Iris pigment epithelial cell (primary cell): ENCODE measurements around the gene ADAMTS15.

Experiments
- DNase-seq: peaks from one replicate; pipeline ENCODE4 v3.0.0-alpha.2; 2011; ENCODE audit warnings: low read depth

Gene ADAMTS15

DNA sequence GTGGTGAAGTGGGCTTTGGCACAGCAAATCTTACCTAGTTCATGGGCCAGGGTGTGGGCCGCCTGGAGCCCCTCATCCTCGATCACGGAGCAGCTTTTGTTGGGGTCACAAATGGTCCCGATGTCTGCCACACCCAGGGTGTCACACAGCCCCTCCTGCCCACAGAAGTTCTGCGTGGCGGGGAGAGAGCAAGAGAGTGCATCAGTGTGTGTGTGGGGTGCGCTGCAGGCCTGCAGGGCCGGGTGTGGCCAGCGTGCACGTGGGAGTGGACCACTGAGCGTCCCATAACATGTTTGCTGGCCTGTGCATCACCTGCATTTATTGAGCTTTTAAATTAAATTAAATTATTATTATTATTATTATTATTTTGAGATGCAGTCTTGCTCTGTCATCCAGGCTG is 31.5 kb upstream of the ADAMTS15 start:
- no peak for DNase-seq

GRCh38 chr11:130418210-130418609 is 30.2 kb upstream of the ADAMTS15 start:
- DNase-seq, result no peak

DNA sequence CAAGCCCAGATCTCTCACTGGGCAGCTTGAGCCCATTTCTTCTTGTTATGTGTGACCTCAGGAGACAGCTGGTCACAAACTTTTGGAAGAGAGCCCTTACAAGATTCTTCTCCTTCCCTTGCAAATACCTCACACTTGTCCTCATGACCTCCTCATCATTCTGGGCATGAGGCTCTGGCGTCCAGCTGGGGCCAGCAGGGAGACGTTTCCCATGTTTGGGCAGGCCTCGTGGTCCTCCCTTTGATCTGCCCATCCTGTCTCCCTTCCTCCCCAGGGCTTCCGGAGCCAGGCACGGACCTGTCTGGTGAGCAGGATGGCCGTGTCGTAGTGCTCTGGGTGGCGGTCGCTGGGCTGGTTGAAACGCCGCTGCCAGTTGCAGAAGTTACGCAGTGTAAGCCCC is 29.7 kb upstream of the ADAMTS15 start:
- DNase-seq, result no peak

DNA sequence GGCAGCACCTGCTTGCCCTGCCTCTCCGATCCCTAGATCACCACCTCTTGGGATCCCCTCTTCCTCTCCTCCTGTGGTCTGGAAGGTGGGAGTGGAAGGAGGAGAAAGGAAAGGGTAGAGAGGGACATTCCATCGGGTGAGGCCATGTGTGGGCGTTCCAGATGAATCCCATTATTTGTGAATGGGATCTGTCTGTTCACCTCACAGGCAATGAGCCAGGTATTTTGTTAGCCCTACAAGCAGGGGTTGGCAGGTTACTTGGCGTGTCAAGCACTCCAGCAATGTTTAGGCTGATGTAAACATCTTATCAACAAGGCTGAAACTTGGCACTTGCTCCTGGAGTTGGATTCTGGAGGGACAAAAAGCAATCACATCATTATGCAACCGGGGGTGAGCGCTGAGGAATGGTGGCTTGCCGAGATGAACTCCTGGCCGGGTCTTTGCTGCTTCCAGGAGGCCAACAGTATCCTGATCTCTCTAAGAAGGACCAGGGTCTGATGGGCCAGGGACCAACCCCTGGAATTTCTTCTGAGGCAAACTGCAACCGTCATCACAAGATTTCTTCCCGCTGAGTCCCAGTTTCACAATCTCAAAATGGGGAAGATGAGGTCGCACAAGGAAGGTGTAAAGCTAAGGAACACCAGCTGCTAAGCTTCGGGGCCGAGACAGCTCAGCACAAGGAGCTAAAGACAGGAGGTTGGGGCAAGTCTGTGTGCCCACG is 27.8 kb upstream of the ADAMTS15 start:
- no peak for DNase-seq

DNA sequence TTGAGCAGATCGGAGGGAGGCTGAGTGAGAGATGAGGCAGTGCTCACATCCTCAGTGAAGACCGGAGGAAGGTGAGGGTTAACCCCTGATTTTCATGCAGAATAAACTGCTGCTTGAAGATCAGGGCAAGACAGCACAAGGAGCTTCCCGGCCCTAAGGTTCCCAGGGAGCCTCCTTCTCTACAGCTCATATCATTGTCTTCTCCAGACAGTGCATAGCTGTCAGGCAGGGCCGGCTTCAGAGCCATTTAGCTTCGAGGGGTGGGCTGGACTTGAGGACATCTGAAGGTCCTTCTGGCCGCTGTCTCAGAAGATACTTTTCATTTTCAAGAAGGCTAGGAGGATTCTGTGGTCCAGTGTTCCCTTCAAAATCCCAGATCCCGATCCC is 27.3 kb upstream of the ADAMTS15 start:
- no peak for DNase-seq

- DNase-seq, result no peak
Measured at GRCh38 chr11:130421697-130422096, 26.7 kb upstream of the ADAMTS15 start.

DNA sequence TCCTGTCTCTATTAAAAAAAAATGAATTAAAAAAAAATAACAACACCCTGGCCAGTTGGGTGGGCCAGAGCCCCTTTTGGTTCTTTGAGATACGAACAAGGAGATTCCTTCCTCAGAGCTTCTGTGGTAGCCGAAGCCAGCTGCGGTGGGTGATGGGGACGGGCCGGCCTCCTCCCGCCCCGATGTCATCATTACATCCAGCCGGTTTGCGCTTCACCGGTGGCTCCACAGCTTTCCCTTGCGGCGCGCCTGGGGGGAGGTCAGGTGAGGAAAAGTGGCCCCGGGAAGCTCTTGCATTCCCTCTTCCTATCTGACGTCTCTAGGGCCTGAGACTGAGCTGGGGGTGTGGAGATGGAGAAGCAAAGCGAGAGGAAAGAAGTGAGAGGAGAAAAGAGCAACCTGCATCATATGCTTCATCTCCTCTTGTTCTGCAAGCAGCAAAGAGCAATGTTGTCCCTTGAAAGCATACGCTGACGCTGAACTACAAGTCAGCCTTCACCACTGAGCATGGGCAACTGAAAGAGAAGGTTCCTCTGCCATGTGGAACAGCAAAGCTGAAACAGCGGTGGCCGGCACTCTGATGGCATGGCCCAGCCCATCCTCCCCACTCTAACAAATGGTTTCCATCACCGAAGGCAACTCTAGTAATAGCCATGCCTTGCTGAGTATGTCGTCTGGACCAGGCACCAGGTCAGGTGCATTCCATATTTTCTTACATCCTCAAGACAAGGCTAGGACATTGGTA is 26.0 kb upstream of the ADAMTS15 start:
- DNase-seq, result no peak

- DNase-seq, result no peak
Measured at GRCh38 chr11:130423541-130424142, 24.8 kb upstream of the ADAMTS15 start.

DNA sequence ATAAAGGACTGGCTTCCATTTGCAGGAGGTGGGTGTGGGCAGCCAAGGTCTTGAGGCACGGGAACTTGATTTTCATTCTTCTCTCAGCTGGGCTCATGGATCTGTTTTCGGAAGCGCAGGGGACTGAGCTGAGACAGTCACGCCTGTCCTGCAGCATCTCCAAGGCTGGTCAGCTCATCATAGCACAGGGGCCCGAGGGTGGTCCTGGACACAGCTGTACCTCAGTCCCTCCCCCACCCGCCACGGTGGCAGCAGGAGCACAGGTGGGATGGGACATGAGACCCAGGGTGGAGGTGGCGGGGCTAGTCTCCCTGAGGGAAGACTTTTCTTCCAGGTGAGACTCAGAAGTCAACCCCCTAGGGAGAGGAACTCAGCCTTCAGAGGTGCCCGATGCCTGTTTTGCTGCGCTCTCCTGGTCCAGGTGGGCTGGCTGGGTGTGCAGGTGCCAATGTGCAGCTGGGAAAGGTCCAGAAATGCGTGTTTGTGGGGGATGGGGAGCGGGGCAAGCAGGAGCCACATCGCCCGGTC is 23.8 kb upstream of the ADAMTS15 start:
- no peak for DNase-seq

DNA sequence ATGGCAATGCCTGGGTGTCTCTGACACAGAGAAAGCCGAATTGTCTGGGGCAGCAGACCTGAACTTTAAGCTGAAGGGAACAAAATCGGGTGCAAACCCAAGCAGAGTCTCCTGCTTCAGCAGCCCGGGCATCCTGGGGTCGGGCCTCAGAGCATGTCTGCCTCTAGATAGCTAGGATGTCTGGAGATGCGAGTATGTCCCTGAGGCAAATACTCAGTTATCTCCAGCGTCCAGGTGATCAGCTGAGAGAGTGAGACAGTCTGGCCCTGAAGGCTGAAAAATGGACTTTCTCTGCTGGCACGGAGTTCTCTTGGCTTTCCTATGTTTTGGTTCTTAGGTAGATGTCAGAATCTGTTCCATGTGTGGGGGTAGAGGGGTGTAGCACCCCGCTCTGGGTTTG is 23.3 kb upstream of the ADAMTS15 start:
- no peak for DNase-seq

DNA sequence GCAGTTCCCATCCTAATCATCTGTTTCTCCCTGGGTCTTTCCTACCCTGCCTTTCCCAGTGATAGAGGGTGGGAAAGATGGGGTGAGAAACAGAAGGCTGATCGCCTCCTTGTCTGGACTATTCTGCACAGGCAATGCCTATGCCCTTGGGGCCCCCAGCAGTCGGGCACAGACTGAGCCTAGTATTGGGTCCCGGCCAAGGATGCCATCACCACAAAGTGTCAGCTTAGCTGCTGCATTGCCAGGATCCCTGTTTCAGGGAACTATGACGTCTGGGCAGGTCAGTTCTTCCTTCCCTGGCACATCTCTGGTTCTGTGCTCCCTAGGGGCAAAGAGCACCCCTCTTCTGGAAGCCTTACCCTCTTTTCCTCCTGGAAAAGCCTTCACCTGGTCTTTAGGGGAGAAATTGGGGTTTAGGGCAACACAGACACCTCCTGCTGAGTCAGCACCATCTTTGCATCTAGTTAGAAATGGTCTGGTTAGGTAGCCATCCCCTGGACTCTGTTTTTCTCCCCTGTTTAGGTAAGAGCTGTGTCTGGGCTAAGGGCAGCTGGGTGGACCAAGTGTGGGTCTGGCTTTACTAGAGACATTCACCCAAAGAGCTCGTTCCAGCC is 22.1 kb upstream of the ADAMTS15 start:
- DNase-seq, result no peak

- DNase-seq, result no peak
Measured at GRCh38 chr11:130426837-130427341, 21.6 kb upstream of the ADAMTS15 start.

- DNase-seq, result no peak
Measured at GRCh38 chr11:130427581-130428315, 20.7 kb upstream of the ADAMTS15 start.

DNA sequence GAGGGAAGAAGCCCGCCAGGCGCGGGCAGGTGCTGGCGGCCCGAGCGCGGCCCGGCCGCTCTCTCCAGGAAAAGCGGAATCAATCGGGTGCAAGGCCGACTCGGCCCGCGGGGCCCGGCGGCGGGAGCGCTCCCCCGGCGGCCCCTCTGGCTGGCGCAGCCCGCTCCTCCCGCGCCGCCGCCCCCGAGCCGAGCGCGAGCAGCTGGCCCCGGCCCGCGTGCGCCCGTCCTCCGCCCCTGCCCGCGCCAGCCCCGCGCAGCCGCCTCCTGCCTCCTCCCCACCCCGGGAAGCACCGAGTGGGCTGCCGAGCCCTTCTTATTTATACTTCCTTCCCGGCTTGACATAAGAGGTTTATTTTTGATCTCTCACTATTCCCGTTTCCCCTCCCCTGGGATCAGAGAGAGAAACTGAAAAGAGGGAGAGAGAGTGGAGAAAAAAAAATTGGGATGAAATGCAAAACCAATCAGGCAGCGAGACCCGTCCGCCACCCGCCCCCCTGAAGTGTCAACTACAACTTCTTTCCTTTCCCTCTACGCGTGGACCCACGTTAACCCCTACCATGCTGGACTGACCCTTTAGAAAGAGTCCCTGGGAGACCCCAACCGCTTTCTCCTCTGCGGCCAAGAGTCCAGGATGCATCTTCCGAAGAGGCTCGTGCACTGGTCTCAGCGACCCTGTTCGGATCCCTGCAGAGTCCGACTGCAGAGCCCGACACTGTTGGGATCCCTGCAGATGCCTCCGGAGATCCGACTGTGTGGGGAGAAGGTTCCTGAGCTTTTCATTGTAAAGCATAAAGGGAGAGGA is 19.9 kb upstream of the ADAMTS15 start, which contains the start of gene ADAMTS8:
Gene ADAMTS8 (minus strand): TSS at position 294 of the 804 bp plus-strand sequence. CDS start 323 bp downstream, outside the sequence.
- no peak for DNase-seq

- no peak for DNase-seq
Measured at GRCh38 chr11:130429120-130429681, 19.2 kb upstream of the ADAMTS15 start.

- DNase-seq, result no peak
Measured at GRCh38 chr11:130429983-130430382, 18.5 kb upstream of the ADAMTS15 start.

GRCh38 chr11:130431331-130431773 is 17.1 kb upstream of the ADAMTS15 start:
- DNase-seq, result peak; percentile 63

- DNase-seq, result peak; percentile 34
Measured at GRCh38 chr11:130431801-130432200, 16.6 kb upstream of the ADAMTS15 start.

GRCh38 chr11:130433357-130433756 is 15.1 kb upstream of the ADAMTS15 start:
- DNase-seq, result no peak
